ENCODE results near the gene TRMO. TPM values are rescaled to one million over a fixed set of nuclear protein-coding genes. Genes with fewer than 3 reads are reported as not detected.
A peak's percentile ranks its signal among the peaks of the same experiment; 100 is the strongest.

The TRMO gene
- total RNA-seq, 1 donor from 2014 or later = 24.8 TPM

- intact Hi-C loops (cut with DNase I) = no loop called here
- TF ChIP-seq CTCF (IDR thresholded peaks at IDR 0.05) = no peak
- DNase-seq (ENCODE audit: low spot score in 2 of 2) = no peak
- no peaks in the 10 kb centered on the region for H3K4me1 ChIP-seq
- no peaks in the 10 kb centered on the region for H3K9me3 ChIP-seq
- no peak overlapping the region for H3K4me3 ChIP-seq
- peaks cover 20 to 48% of the 10 kb centered on the region in 2 donors for H3K36me3 ChIP-seq
- H3K27ac ChIP-seq = peak overlapping the region in 1 of 2 donors; percentile 1
- no peaks in the 10 kb centered on the region for H3K27me3 ChIP-seq
These were observed 15.3 kb downstream of the TRMO start for GRCh38 chr9:97907046-97907445.

GRCh38 chr9:97906236-97906831, 16.0 kb downstream of the TRMO start:
- no peak for TF ChIP-seq CTCF (IDR thresholded peaks at IDR 0.05)
- peak overlapping the region; percentile 1 to 12 for H3K27ac ChIP-seq
- no peak for DNase-seq (ENCODE audit: low spot score in 2 of 2)
- H3K4me1 ChIP-seq = no peaks in the 10 kb centered on the region
- peaks cover 17 to 41% of the 10 kb centered on the region in 2 donors for H3K36me3 ChIP-seq
- H3K27me3 ChIP-seq = no peaks in the 10 kb centered on the region
- intact Hi-C loops (cut with DNase I) = no loop called here
- no peak overlapping the region for H3K4me3 ChIP-seq
- H3K9me3 ChIP-seq = no peaks in the 10 kb centered on the region

- no peaks in the 10 kb centered on the region for H3K9me3 ChIP-seq
- TF ChIP-seq CTCF (IDR thresholded peaks at IDR 0.05) = no peak
- intact Hi-C loops (cut with DNase I) = no loop called here
- no peak overlapping the region for H3K27ac ChIP-seq
- no peak for DNase-seq (ENCODE audit: low spot score in 2 of 2)
- no peaks in the 10 kb centered on the region for H3K27me3 ChIP-seq
- no peak overlapping the region for H3K4me3 ChIP-seq
- H3K4me1 ChIP-seq = no peaks in the 10 kb centered on the region
- peaks cover 17 to 35% of the 10 kb centered on the region in 2 donors for H3K36me3 ChIP-seq
These were observed 17.1 kb downstream of the TRMO start for GRCh38 chr9:97905228-97905627.

- Histone ChIP-seq H3K4me3 (no peak overlapping the region), H3K27me3 (no peaks in the 10 kb centered on the region), H3K4me1 (no peaks in the 10 kb centered on the region), H3K36me3 (peaks cover 14 to 30% of the 10 kb centered on the region in 2 donors), H3K27ac (no peak overlapping the region), H3K9me3 (no peaks in the 10 kb centered on the region)
- no peak for DNase-seq (ENCODE audit: low spot score in 2 of 2)
- TF ChIP-seq CTCF (IDR thresholded peaks at IDR 0.05) = no peak
- intact Hi-C loops (cut with DNase I) = no loop called here
These were observed 17.6 kb downstream of the TRMO start for GRCh38 chr9:97904725-97905124.

- Histone ChIP-seq H3K4me1 (no peaks in the 10 kb centered on the region), H3K4me3 (no peak overlapping the region), H3K36me3 (peaks cover 12 to 20% of the 10 kb centered on the region in 2 donors), H3K9me3 (no peaks in the 10 kb centered on the region), H3K27ac (no peak overlapping the region), H3K27me3 (no peaks in the 10 kb centered on the region)
- DNase-seq (ENCODE audit: low spot score in 2 of 2) = no peak
- intact Hi-C loops (cut with DNase I) = no loop called here
- no peak for TF ChIP-seq CTCF (IDR thresholded peaks at IDR 0.05)
These were observed 19.1 kb downstream of the TRMO start for GRCh38 chr9:97903177-97903576.

Measured in ascending aorta (tissue), 2 donors.